Fibroblast of pulmonary artery (primary cell): ENCODE results near the gene RAG2.
A peak's percentile ranks its signal among the peaks of the same experiment; 100 is the strongest.

Source experiments
- DNase-seq: peaks from one replicate; pipeline ENCODE4 v3.0.0-alpha.2; 2010; ENCODE audit warnings: low read depth
- H3K4me3 ChIP-seq: replicated peaks from 2 replicates; pipeline ENCODE4 v1.5.1; 2011; ENCODE audit warnings: low read depth, mild to moderate bottlenecking, control low read depth, low read length, moderate library complexity
- TF ChIP-seq, protein P1 (sequence below): IDR thresholded peaks from 2 replicates; pipeline ENCODE4 v1.5.1; 2011; ENCODE audit warnings: mild to moderate bottlenecking, control low read depth, low read length, inconsistent platforms; ENCODE audit errors: missing control alignments

The RAG2 gene

DNA sequence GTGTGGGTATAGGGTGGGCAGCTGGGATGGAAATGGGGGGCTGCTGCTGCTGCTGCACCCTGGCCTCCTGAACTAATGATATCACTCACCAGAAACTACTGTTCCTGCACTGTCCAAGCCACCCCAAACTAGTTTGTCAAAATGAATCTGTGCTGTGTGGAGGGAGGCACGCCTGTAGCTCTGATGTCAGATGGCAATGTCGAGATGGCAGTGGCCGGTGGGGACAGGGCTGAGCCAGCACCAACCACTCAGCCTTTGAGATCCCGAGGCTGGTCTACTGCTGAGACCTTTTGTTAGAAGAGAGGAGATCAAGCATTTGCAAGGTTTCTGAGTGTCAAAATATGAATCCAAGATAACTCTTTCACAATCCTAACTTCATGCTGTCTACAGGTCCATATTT lies 28.9 kb downstream of the RAG2 start:
- TF ChIP-seq, protein P1, sequence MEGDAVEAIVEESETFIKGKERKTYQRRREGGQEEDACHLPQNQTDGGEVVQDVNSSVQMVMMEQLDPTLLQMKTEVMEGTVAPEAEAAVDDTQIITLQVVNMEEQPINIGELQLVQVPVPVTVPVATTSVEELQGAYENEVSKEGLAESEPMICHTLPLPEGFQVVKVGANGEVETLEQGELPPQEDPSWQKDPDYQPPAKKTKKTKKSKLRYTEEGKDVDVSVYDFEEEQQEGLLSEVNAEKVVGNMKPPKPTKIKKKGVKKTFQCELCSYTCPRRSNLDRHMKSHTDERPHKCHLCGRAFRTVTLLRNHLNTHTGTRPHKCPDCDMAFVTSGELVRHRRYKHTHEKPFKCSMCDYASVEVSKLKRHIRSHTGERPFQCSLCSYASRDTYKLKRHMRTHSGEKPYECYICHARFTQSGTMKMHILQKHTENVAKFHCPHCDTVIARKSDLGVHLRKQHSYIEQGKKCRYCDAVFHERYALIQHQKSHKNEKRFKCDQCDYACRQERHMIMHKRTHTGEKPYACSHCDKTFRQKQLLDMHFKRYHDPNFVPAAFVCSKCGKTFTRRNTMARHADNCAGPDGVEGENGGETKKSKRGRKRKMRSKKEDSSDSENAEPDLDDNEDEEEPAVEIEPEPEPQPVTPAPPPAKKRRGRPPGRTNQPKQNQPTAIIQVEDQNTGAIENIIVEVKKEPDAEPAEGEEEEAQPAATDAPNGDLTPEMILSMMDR, result no peak
- no peak overlapping the region for H3K4me3 ChIP-seq

DNA sequence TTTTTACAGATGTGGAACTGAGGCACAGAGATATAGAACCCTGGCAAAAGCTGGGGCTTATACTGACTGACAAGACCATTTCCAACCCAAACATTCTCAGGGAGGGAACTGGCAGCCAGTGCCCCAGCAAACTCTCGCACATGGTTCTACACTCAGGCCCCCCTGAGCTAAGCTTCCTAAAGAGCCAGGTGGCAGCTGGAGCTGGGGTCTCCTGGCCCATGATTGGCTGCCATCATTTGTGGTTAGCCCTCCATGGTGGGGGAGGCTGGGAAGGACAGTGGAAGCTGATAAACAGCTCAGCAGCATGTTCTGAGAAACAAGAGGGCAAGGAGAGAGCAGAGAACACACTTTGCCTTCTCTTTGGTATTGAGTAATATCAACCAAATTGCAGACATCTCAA lies 30.3 kb downstream of the RAG2 start, which contains the start of gene RAG1:
Gene RAG1 (plus strand): TSS at position 314 of the 400 bp plus-strand sequence. CDS start 5,298 bp downstream, outside the sequence.
- TF ChIP-seq, protein P1, result no peak
- DNase-seq, result no peak
- no peak within 1 kb of the TSS for H3K4me3 ChIP-seq

More for the DNA sequence above, 28.9 kb downstream of the RAG2 start:
- no peak for DNase-seq

DNA sequence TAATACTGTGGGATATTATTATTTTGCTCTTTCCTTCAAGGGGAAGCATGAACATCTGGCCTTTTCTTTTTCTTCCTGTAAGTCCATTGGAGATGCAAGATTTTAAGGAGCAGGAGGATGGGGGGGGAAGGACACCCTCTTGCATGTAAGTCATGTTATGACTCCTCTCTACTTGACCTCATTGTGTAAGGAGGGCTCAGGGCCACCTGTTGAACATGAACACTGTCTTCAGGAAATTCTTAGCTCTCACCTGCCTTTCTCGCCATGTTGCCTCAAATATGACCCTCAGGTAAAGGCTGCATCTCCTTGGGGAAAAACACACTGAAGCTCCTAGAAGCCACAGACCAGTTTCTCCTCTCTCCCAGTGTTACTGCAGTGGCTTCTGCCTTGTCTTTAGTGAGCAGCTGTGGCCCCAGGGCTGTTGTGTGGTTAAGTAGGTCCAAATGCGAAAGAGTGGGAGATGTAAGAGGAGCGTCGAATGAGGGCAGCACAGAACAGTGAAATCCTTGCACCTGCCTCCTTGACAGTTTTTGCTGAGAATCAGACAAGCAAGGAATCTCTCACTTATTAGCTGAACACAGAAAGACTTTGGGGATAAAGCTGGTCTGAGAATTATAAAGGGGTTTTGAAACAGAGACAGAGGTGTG lies 31.5 kb downstream of the RAG2 start:
- no peak for DNase-seq
- TF ChIP-seq, protein P1, result no peak
- no peak overlapping the region for H3K4me3 ChIP-seq

- TF ChIP-seq, protein P1, result no peak
- no peak for DNase-seq
- H3K4me3 ChIP-seq, result no peak overlapping the region
Measured at GRCh38 chr11:36565031-36565610, 32.9 kb downstream of the RAG2 start.

GRCh38 chr11:36564376-36565030 lies 33.5 kb downstream of the RAG2 start:
- peak; percentile 74 for DNase-seq
- H3K4me3 ChIP-seq, result peak overlapping the region; percentile 35
- TF ChIP-seq, protein P1, result peak; percentile 70

DNA sequence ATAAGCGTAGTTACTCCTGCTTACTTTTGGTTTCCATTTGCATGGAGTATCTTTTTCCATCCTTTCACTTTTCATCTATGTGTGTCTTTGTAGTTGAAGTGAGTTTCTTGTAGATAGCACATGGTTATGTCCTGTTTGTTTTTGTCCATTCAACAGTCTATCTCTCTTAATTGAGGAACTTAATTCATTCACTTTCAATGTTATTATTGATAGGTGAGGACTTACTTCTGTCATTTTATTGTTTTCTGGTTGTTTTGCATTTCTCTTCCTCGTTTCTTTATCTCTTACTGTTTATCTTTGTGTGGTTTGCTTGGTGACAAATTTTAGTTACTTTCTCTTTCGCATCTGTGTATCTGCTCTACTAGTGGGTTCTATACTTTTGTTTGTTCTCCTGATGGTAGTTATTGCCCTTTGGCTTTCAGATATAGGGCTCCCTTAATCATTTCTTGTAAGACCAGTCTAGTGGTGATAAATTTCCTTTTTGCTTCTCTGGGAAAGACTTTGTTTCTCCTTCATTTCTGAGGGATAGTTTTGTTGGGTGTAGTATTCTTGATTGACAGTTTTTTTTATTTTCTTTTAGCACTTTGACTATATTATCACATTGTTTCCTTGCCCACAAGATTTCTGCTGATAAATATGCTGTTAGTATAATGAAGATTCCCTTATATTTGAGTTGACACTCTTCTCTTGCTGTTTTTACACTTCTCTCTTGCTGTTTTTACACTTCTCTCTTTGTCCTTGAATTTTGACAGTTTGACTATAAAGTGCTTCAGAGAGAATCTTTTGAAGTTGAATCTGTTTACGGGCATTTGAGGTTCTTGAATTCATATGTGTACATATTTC lies 39.2 kb downstream of the RAG2 start:
- no peak for DNase-seq
- no peak overlapping the region for H3K4me3 ChIP-seq
- TF ChIP-seq, protein P1, result no peak
